Measurements from ENCODE around the gene LRP5.

The LRP5 gene

GRCh38 chr11:68390315-68390714 is 77.9 kb downstream of the LRP5 start:
- H3K4me1 ChIP-seq (ENCODE audit: insufficient read depth, low read length, poor library complexity, severe bottlenecking), result no peaks in the 10 kb centered on the region
- no peak overlapping the region for H3K9ac ChIP-seq (ENCODE audit: low read depth, low read length, poor library complexity, severe bottlenecking)
- no peaks in the 10 kb centered on the region for H4K20me1 ChIP-seq (ENCODE audit: insufficient read depth, low read length, poor library complexity, severe bottlenecking)
- H3K4me2 ChIP-seq (ENCODE audit: low read depth, low read length, poor library complexity, severe bottlenecking), result no peak overlapping the region
- H3K79me2 ChIP-seq (ENCODE audit: insufficient read depth, low read length), result no peaks in the 10 kb centered on the region
- no peak overlapping the region for H3K4me3 ChIP-seq (ENCODE audit: low read length, poor library complexity, severe bottlenecking)
- no peaks in the 10 kb centered on the region for H3K9me3 ChIP-seq (ENCODE audit: insufficient read depth, low read depth, low read length)
- H3K9me2 ChIP-seq (replicated peaks; ENCODE audit: low read depth, low read length), result no peaks in the 10 kb centered on the region
- H3K36me3 ChIP-seq (ENCODE audit: insufficient read depth, low read length), result peaks cover 56% of the 10 kb centered on the region; the same call in 1 of the 2 replicates
- no peak overlapping the region for H2AFZ ChIP-seq (ENCODE audit: low read length)
- no peaks in the 10 kb centered on the region for H3K27me3 ChIP-seq (ENCODE audit: insufficient read depth, low read length, poor library complexity, severe bottlenecking)
- no peaks in the 10 kb centered on the region for H3F3A ChIP-seq (ENCODE audit: low read depth)
- TF ChIP-seq CTCF (conservative IDR thresholded peaks at IDR 0.05; ENCODE audit: low read length) (no peak), EZH2phosphoT487 (IDR thresholded peaks at IDR 0.05; ENCODE audit: borderline replicate concordance) (no peak)

GRCh38 chr11:68392822-68393221 is 80.4 kb downstream of the LRP5 start:
- peaks cover 40% of the 10 kb centered on the region; the same call in 1 of the 2 replicates for H3K36me3 ChIP-seq (ENCODE audit: insufficient read depth, low read length)
- no peaks in the 10 kb centered on the region for H3K27me3 ChIP-seq (ENCODE audit: insufficient read depth, low read length, poor library complexity, severe bottlenecking)
- no peaks in the 10 kb centered on the region for H4K20me1 ChIP-seq (ENCODE audit: insufficient read depth, low read length, poor library complexity, severe bottlenecking)
- no peaks in the 10 kb centered on the region for H3F3A ChIP-seq (ENCODE audit: low read depth)
- no peaks in the 10 kb centered on the region for H3K9me3 ChIP-seq (ENCODE audit: insufficient read depth, low read depth, low read length)
- no peak overlapping the region for H3K4me3 ChIP-seq (ENCODE audit: low read length, poor library complexity, severe bottlenecking)
- TF ChIP-seq EZH2phosphoT487 (IDR thresholded peaks at IDR 0.05; ENCODE audit: borderline replicate concordance) (no peak), CTCF (conservative IDR thresholded peaks at IDR 0.05; ENCODE audit: low read length) (no peak)
- H3K9me2 ChIP-seq (replicated peaks; ENCODE audit: low read depth, low read length), result no peaks in the 10 kb centered on the region
- H3K9ac ChIP-seq (ENCODE audit: low read depth, low read length, poor library complexity, severe bottlenecking), result no peak overlapping the region
- H3K4me1 ChIP-seq (ENCODE audit: insufficient read depth, low read length, poor library complexity, severe bottlenecking), result no peaks in the 10 kb centered on the region
- no peak overlapping the region for H2AFZ ChIP-seq (ENCODE audit: low read length)
- no peaks in the 10 kb centered on the region for H3K79me2 ChIP-seq (ENCODE audit: insufficient read depth, low read length)
- H3K4me2 ChIP-seq (ENCODE audit: low read depth, low read length, poor library complexity, severe bottlenecking), result no peak overlapping the region

- no peak overlapping the region for H3K4me3 ChIP-seq (ENCODE audit: low read length, poor library complexity, severe bottlenecking)
- H3K9ac ChIP-seq (ENCODE audit: low read depth, low read length, poor library complexity, severe bottlenecking), result no peak overlapping the region
- no peaks in the 10 kb centered on the region for H3K27me3 ChIP-seq (ENCODE audit: insufficient read depth, low read length, poor library complexity, severe bottlenecking)
- H3K4me1 ChIP-seq (ENCODE audit: insufficient read depth, low read length, poor library complexity, severe bottlenecking), result no peaks in the 10 kb centered on the region
- H3K9me2 ChIP-seq (replicated peaks; ENCODE audit: low read depth, low read length), result no peaks in the 10 kb centered on the region
- H3K36me3 ChIP-seq (ENCODE audit: insufficient read depth, low read length), result peaks cover 12% of the 10 kb centered on the region; the same call in 1 of the 2 replicates
- TF ChIP-seq CTCF (conservative IDR thresholded peaks at IDR 0.05; ENCODE audit: low read length) (no peak), EZH2phosphoT487 (IDR thresholded peaks at IDR 0.05; ENCODE audit: borderline replicate concordance) (no peak)
- no peaks in the 10 kb centered on the region for H3K9me3 ChIP-seq (ENCODE audit: insufficient read depth, low read depth, low read length)
- no peaks in the 10 kb centered on the region for H3K79me2 ChIP-seq (ENCODE audit: insufficient read depth, low read length)
- H4K20me1 ChIP-seq (ENCODE audit: insufficient read depth, low read length, poor library complexity, severe bottlenecking), result no peaks in the 10 kb centered on the region
- no peak overlapping the region for H3K4me2 ChIP-seq (ENCODE audit: low read depth, low read length, poor library complexity, severe bottlenecking)
- H3F3A ChIP-seq (ENCODE audit: low read depth), result no peaks in the 10 kb centered on the region
- no peak overlapping the region for H2AFZ ChIP-seq (ENCODE audit: low read length)
These were observed 84.1 kb downstream of the LRP5 start for GRCh38 chr11:68396516-68396915.

Data from Loucy (cell line).